GM19023 (cell line): ENCODE measurements around the gene GPC6.

Experiments used
- ATAC-seq: cut with Tn5 transposase; IDR thresholded peaks from one replicate; pipeline ENCODE4 v1.9.1; 2021; ENCODE audit warnings: mild to moderate bottlenecking, moderate library complexity; ENCODE audit not compliant: unreplicated experiment

The GPC6 gene

GRCh38 chr13:93670866-93671265 is 444.3 kb downstream of the GPC6 start:
- ATAC-seq, result no peak

DNA sequence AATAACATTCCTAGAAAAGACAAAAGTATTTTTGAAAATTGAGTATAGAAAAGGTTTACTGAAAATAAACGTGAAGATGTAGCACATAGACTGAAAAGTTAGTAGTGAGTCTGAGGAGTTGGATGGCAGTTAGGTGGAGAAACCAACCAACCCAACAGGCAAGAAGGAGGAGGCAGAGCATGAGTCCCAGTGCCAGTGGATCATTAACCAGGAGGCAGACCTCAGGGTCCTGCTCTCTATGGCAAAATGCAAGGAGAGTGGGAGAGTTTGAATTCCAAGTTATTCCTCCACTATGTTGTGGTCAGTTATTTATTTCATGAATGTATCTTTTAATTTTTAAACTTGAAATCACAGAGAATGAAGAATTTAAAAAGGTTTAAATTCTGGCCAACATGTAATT is 446.4 kb downstream of the GPC6 start:
- no peak for ATAC-seq

DNA sequence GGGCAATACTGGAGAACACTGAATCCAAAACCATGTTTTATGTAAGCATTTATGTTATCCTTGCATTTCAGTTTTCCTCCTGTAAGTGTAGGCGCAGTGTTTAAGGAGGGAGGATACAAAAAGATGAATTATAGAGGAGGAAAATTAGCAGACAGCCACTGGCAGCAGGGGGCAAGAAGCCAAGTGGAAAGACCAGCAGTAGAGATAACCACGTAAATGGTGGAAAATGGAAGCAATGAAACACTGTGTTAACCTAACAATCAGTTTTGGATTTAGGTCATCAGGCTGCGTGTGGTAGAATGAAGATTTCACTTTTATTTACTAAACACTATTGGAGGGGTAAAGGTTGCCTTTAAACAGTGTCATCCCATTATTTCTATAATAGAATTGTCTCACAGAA is 447.3 kb downstream of the GPC6 start:
- no peak for ATAC-seq

GRCh38 chr13:93674337-93674755 is 447.7 kb downstream of the GPC6 start:
- ATAC-seq, result no peak

GRCh38 chr13:93680329-93680728 is 453.7 kb downstream of the GPC6 start:
- ATAC-seq, result no peak

DNA sequence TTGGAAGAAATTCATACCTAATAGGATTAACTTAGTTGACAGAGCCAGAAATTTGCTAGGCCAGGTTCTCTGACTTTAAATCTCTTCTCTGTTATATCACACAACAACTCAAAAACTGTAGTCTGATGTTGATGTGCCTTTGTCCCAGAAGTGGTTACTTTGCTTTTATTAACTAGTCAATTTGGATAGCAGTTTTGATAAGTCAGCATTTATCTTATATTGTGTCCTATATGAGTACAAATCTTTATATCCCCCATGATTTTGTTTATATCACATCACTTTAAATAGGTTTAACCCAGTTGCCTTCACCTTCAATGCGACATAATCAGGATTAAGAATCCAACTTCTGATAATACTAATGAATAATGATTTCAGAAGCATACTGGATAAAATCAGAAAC is 459.3 kb downstream of the GPC6 start:
- no peak for ATAC-seq

GRCh38 chr13:93686399-93686798 is 459.8 kb downstream of the GPC6 start:
- no peak for ATAC-seq

- ATAC-seq, result no peak
Measured at GRCh38 chr13:93687261-93687660, 460.7 kb downstream of the GPC6 start.

GRCh38 chr13:93689333-93689732 is 462.7 kb downstream of the GPC6 start:
- no peak for ATAC-seq

DNA sequence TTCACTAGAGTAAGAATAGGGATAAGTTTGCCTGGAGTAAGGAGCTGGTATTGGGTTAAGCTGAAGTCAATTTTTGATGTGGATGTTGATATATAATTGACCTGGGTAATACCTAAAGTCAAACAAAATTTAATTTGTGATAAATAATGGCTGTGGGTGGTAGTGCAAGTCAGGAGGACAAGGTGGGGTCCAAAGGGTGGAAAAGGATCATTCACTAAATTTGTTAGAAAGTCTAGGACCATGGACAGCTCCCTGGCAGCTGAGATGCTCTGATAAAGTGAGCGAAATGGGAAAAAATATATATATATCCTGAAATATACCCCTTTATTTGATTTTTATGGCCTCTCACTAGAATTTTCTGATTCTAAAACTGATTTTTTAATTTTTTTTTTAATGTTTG is 463.5 kb downstream of the GPC6 start:
- ATAC-seq, result no peak

- no peak for ATAC-seq
Measured at GRCh38 chr13:93698016-93698613, 471.5 kb downstream of the GPC6 start.

DNA sequence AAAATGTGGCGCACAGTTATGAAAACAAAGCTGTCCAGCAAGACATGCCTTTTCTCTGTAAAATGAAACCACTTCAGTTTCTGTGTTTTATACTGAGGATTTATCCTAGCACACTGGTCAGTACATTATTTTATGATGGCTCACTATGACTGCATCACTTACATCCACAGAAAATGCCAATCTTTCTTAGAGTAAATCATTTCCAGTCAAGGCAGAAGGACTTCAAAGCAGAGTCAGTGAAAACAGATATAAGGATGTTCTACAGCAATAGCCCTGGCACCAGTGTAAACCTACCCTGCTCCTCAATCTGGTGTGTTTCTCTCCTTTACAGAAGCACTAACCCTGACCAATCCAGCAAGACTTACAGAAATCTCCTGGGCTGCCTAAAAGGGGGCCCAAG is 473.5 kb downstream of the GPC6 start:
- ATAC-seq, result no peak

DNA sequence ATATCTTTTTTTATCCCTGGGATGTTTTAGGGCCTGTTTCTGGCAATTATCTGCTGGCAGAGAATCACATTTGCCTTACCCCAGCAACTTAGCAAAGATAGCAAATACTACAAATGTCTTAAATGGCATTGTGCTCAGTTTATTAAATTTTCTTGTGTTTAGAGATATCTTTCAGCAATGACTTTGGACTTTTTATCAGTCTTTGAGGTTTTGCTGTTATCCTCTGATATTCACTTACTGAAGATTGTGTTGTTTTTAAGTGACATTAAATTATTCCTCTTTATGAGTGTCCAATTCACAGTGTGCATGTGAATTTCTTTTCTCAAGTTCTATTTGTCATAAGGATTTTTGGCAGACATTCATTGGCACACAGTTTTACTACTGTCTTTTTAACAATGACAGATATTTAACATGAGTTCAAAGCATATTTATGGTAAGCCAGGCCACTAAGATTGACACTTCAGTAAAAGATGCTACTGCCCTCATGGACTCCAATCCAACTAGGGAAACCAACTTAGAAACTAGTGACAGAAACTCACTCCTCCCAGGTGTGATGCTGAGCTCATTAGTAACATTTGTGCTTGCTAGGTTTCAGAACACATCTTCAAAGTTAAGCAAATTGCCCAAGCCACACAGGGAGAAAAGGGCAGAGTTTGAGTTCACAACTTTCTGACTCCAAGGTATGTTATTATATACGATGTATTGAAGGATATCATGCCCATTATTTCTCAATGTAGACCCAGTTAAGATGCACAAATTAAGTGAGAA is 481.9 kb downstream of the GPC6 start:
- no peak for ATAC-seq

DNA sequence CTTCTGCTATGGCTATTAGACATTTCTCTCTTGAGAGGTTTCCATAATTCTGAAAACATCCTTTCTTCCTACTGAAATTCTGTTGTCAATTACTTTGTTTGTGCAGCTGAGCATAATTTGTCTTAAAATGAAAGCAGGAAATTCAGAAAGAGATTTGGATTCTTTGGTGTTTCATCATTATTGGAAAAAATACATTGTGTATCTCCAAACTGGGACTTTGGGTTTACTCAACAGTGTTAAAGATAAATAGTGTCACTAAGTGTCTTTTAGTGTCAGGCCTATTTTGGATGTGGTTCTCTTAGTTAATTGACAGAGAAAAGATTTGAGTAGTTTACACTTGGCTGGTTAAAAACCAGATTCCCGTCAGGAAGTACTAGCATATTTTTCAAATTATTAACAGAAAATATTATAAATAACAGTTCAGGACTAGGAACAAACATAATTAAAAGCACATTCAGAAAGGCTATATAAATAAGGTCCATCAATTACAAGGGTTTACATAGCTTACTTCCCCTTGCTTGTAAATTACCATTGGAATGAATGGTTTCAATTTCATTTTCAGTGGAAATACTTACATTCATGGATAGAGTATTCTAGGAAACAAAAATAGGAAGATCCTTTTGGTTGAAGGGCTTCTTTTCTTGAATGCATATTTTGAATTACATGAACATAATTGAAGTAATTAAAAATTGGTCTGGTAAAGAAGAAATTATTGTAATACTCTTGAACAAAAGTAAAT is 483.1 kb downstream of the GPC6 start:
- no peak for ATAC-seq

DNA sequence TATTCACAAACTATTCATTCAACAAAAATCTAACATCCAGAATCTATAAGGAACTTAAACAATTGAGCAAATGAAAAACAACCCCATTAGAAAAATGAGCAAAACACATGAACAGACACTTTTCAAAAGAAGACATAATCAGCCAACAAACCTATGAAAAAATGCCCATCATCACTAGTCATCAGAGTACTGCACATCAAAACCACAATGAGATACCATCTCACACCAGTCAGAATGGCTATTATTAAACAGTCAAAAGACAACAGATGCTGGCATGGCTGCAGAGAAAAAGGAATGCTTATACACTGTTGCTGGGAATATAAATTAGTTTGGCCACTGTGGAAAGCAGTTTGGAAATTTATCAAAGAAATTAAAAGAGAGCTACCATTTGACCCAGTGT is 487.6 kb downstream of the GPC6 start:
- ATAC-seq, result no peak

GRCh38 chr13:93715866-93716265 is 489.3 kb downstream of the GPC6 start:
- ATAC-seq, result no peak

- ATAC-seq, result no peak
Measured at GRCh38 chr13:93716623-93717022, 490.0 kb downstream of the GPC6 start.

DNA sequence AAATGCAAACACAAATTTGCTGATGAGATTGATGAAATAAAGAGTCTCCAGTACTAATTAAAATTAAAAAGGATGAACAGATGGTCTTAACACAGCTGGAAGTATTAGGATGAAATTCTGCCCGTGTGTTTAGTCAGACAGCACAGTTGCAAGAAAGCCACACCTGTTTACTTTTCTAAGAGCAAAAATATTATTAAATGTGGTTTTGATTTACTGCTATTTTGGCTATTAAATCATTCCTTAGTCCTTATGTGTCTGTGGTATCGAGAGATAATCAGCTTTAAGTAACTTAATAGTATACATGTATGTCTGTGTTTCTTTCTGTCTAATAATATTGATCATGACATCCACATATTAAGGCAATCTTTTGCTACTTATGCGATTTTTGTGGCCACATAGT is 494.9 kb downstream of the GPC6 start:
- ATAC-seq, result no peak

DNA sequence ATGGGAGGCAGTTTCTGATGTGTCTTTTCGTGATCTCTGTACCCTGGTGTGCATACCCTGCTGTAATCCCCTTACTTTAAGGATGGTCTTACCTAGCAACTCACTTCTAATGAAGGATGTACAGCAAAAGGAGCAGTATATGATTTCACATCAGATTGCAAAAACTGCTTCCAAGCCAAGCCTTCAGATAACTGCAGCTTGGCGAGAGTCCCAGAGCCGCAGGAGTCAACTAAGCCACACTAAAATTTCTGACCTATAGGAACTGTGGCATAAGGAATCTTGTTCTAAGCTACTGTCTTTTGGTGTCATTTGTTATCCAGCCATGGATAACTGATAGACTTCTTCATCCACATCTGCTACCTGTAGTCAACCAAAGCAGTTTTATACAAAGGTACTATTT is 496.7 kb downstream of the GPC6 start:
- ATAC-seq, result no peak

DNA sequence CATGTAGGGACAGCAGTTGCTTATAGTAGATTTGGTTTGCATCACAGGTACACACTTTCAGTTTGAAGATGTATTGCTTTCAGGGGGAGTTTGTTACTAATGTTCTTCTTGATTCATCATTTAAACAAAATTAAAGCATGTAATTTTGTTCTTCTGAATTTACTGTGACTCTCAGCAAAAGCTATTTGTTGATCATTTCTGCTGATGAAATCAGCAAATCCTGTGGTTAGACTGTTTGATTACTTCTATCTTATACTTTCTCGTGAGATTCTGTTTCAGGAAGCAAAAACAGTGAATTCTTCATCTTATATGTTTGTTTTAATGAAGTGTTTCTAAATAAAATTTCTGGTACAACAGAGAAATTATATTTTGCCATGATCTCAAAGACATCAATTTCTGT is 497.6 kb downstream of the GPC6 start:
- no peak for ATAC-seq

GRCh38 chr13:93726173-93726957 is 499.8 kb downstream of the GPC6 start:
- no peak for ATAC-seq
